ENCODE data around the gene TPCN2.

GRCh38 chr11:69079661-69080256 is 31.0 kb downstream of the TPCN2 start:
- TF ChIP-seq CTCF (conservative IDR thresholded peaks at IDR 0.05 in 1 of 2, IDR thresholded peaks at IDR 0.05 in 1 of 2; ENCODE audit: extremely low read depth in 1 of 2, insufficient read depth in 1 of 2, low read depth in 1 of 2, low read length in 2 of 2) (no peak), EZH2 (IDR thresholded peaks at IDR 0.05; ENCODE audit: borderline replicate concordance, low read length) (no peak)
